22Rv1 (cell line): ENCODE measurements around the gene RDH14.

Source experiments
- ZFX ChIP-seq: fragments of 450-650 bp; IDR thresholded peaks from 2 replicates; pipeline ENCODE4 v1.6.1; 2017; ENCODE audit warnings: antibody characterized with exemption, borderline replicate concordance
- TF ChIP-seq, protein P1 (sequence below): fragments of 450-650 bp; IDR thresholded peaks from 2 replicates; pipeline ENCODE4 v1.5.1; 2017; ENCODE audit warnings: mild to moderate bottlenecking

DNA sequence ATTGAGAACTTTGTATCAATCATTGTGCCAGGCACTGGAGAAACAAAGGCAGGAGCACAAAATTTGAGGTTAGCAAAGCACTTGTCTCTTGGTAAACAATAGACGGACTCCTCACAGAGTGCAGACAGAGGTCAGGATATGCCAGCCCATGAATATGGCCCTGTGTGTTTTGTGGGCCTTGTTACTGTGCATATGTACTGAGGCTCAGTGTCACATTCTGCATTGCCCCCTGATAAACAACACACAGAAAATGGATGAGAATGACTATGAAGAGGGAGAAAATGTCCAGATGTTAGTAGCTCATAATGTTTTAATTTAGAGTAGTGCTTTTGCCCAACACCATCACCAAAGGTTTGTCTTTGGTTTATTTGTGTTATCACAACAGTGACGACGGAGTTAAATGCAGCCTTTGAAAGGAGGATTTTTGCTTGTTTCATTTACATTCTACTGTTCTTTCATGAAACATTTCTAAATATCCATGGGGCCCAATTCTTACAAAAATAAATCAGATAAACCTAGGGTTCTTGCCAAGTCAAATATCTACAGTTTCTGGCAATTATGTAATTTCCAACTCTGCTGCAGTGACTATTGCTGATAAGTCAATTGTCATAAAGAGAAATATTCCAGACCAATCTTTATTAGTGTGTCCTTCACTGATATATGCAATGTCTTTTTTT is 43.5 kb upstream of the RDH14 start:
- TF ChIP-seq, protein P1, sequence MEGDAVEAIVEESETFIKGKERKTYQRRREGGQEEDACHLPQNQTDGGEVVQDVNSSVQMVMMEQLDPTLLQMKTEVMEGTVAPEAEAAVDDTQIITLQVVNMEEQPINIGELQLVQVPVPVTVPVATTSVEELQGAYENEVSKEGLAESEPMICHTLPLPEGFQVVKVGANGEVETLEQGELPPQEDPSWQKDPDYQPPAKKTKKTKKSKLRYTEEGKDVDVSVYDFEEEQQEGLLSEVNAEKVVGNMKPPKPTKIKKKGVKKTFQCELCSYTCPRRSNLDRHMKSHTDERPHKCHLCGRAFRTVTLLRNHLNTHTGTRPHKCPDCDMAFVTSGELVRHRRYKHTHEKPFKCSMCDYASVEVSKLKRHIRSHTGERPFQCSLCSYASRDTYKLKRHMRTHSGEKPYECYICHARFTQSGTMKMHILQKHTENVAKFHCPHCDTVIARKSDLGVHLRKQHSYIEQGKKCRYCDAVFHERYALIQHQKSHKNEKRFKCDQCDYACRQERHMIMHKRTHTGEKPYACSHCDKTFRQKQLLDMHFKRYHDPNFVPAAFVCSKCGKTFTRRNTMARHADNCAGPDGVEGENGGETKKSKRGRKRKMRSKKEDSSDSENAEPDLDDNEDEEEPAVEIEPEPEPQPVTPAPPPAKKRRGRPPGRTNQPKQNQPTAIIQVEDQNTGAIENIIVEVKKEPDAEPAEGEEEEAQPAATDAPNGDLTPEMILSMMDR: no peak
- TF ChIP-seq ZFX: no peak
